Posterior vena cava (tissue), 2 donors: ENCODE data around the gene MGMT. TPM values are rescaled to one million over a fixed set of nuclear protein-coding genes. Genes with fewer than 3 reads are reported as not detected.

Experiments used
- DNase-seq: peaks from one replicate; pipeline ENCODE4 v3.0.0-alpha.2; 2020; ENCODE audit warnings: low spot score
- intact Hi-C, 2 donors: fragments of 100-400 bp; cut with DNase I; formaldehyde crosslinking; loops; one replicate each; pipeline versions ENCODE4 v1.14.1 to v1.14.2; 2022 to 2023
- total RNA-seq, 2 donors: library from RNA; stranded (reverse); fragmentation: NEBNext Ultra II Directional; extraction: Animal tissue kit (Norgen Biotek cat#: 25700); gene quantifications; one replicate each; pipeline ENCODE4 v1.2.1, GENCODE V29; 2021
- donor health status: DM: yes; HTN: yes; CAD: no.
- donor health status: DM: yes; HTN: yes; CAD: no.

Gene MGMT
- total RNA-seq, 2 donors from 2014 or later = 8.2 to 17.6 TPM

- DNase-seq = peak; percentile 78
- intact Hi-C loops = no loop called here
These were observed 240.7 kb downstream of the MGMT start for GRCh38 chr10:129707406-129708388.

GRCh38 chr10:129709101-129709500 is 242.1 kb downstream of the MGMT start:
- intact Hi-C loops = no loop called here

DNA sequence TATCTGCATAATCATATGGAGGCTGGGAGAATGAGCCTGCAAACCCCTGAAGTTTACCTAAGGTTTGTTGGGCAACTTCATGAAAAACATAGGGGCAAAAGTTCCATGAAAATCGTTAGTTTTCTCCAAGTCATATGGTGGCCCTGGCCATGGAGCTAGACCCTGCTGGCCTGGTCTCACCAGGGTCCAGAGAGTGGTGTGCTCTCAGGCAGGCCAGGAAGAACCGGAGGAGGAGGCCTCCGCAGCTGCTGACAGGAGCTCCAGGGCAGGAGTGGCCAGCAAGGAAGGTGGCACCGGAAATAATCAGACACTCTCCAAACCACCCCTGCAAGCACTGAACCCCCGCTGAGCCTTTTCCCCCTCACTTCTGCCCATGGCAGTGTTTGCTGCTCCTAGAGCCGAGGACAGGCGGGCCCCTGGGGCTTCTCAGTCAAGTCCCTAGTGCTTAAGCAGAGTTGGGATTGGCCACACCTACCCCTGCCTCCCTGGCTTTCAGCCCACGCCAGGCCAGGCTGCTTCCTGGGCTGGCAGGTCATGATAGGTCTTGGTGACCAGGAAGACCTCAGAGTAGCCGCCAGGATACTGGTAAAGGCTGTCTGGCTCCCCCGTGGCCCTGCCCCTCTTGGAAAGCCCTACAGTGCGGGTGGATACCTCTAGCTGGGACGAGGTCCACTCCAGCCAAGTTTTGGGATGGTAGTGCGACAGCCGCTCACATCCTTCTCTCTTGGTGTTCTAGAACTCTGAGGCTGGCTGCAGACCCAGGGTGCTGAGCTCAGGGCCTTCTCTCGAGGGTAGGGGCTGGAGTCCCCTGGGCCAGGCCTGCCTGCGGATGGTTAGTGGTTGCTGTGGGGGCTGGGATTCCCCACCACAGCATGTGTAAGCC is 242.8 kb downstream of the MGMT start:
- no peak for DNase-seq
- intact Hi-C loops = no loop called here

More at GRCh38 chr10:129709101-129709500, 242.1 kb downstream of the MGMT start:
- peak; percentile 68 for DNase-seq

- intact Hi-C loops = no loop called here
- DNase-seq = no peak
These were observed 243.4 kb downstream of the MGMT start for GRCh38 chr10:129710510-129710847.

DNA sequence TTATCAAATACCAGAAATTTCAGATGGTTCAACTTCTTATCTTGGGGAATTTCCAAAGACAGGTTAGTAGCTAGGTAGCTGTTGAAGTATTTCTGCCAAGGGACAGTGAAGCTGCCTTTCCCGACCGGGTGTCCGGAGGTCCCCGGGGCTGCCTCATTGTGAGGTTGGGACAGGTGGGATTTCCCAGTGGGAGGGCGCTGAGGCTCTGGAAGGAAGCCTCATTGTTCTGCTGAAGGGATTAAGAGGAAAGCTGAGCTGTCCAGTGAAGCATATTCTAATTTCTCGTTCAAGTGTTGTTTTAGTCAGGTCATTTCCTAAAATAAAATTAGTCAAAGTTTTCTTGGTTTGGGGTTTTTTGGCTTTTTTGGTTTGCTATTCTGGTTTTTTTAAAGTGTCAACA is 244.2 kb downstream of the MGMT start:
- DNase-seq = no peak
- intact Hi-C loops = no loop called here

GRCh38 chr10:129712000-129712399 is 245.0 kb downstream of the MGMT start:
- DNase-seq = peak; percentile 43
- intact Hi-C loops = no loop called here

DNA sequence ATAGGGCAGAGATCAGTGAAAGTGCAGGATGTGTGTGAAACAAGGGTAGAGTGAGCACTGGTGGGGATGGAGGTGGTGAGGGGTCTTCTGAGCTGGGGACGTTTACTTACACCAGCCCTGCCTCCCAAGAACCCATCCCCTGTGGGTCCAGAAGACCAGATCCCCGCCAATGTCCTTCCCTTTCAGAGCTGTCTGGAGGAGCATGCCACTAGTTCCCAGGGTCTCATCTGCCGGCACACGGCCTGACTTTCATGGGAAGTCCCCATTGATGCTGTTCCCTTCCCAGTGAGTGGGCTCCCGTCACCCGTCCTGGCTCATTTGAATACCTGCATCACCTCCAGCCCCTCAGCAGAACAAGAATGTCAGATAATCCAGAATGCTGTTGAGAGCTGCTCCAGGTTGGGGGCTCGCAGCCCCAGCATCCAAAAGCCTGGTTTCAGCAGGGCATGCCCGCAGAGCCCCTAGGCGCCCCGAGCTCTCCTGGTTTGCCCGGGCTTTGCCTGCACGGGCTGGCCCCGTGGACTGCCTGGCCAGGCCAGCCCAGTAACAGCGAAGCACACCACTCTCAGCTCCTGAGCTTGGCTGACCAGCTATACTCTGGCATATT is 246.7 kb downstream of the MGMT start:
- peak; percentile 51 for DNase-seq
- intact Hi-C loops = no loop called here

DNA sequence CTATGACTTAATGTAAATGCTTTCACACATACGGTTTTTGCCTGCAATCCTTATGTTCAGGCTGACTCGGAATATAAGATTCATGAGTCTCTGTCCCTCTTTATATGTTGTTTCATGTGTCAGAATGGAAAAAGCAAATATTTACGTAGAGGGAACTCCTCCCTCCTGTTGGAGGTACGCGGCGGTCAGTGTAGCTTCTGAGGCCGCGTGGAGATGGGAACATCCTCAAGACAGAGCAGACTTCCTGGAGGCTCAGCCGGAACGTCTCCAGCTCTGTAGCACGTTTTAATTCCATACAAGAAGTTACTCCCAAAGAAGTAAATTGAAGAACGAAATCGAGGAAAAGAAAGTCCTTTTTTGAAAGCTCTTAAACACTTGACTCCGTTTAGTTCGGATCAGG is 248.8 kb downstream of the MGMT start:
- peak; percentile 43 for DNase-seq
- intact Hi-C loops = no loop called here

DNA sequence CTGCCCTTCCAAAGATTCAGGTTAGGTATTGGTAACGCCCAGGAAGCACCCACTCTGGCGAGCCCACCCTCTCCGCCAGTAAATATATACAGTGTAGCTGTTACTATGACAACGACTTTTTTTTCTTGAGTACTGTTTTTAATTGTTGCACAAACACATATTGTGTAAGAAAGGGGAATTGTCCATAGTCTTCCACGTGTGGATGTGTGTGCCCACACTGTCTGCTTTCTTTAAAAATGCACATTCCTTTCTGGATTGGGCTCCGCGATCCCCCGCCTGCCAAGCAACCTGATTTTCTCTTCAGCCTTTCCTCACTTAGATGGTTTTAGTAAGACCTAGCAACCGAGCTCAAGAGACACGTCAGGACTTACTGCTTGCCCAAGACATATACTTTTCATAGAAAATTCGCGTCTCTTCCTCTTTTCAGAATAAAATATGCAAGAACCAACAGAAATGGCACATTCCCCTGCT is 249.2 kb downstream of the MGMT start:
- no peak for DNase-seq
- intact Hi-C loops = no loop called here

DNA sequence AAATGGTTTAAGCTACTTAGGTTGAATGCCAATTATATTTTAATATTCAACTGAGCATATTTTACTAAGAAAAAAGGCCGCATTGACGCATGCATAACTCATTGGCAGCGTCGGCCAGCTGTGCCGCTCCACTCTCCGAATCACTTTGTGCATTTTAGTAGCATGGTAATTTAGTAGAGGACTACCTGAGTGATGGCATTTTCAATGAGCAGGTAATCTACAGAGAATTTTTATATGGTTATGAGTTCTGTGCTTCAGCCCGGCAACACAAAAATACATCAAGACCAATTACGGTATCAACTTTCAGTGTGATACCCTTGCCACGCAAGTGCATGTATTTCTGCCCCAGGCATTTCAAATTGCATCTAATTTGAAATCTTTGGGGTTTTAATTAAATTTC is 249.8 kb downstream of the MGMT start:
- intact Hi-C loops = no loop called here
- peak; percentile 22 for DNase-seq

DNA sequence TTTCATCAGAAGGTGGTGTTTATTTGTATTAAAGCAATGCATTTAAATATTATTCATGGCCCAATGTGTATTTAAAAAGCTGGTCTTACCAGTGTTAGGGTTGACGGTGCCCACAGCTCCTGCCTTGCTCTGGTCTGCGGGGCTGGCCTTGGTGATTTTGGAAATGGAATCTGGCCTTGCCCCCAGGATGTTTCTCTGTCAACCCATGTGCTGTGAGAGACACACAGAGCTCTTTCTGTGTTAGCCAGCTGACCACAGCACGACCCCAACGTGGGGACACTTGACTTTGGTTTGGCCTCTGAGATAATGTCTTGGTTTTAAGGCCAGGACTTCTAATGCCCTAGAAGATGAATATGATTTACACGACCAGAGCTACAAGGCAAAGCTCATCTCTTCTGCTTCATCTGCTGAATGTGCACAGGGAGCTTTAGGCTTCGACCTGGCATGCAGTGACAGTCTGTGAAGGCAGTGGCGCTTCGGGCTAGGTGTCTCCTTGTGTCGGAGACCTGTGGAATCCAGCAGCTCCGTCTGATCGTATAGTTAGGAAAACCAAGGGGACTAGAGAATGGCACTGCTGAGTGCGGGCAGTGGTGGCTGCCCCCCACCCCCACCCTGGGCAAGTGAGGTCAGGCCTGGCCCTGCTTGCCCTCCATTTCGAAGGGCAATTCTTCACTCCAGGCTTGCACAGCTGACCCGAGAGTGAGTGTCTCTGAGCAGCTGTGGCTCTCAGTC is 250.9 kb downstream of the MGMT start:
- DNase-seq = peak; percentile 56
- intact Hi-C loops = no loop called here

- peak; percentile 64 for DNase-seq
- intact Hi-C loops = no loop called here
These were observed 251.7 kb downstream of the MGMT start for GRCh38 chr10:129718548-129719414.

- DNase-seq = no peak
These were observed 252.3 kb downstream of the MGMT start for GRCh38 chr10:129719415-129719739.

DNA sequence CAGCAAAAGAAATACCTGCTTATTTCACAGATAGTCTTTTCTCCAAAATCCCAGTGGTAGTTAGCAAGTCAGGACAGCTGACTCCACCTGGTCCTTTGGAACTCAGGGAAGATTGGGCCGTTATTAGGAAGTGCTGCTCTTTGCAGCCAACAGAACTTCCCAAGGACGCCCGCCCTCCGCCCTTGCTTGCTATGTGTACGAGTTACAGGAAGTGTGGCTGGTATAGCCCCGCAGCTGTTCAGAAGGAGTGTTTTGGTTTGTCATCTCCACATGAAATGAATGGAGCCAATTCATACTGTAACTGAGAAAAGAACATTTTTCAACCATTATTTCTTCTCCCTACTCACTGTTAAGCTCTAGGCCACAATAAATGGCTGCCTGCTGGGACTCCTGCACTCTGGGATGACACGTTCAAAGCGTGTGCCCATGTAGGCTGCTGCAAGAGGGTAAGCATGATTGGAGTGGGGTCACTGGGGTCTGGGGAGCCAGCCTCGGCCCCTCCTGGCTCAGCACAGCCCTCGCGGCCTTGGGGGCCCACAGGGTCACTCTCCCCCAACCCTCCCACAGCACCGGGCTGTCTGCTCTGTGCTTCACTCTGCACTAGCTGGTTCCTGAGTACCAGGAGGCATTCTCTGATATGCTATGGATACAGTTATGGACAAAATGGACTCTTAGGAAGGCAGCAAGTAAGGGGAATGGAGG is 253.0 kb downstream of the MGMT start:
- intact Hi-C loops = no loop called here
- DNase-seq = peak; percentile 58

More at GRCh38 chr10:129719415-129719739, 252.3 kb downstream of the MGMT start:
- intact Hi-C loops = no loop called here

DNA sequence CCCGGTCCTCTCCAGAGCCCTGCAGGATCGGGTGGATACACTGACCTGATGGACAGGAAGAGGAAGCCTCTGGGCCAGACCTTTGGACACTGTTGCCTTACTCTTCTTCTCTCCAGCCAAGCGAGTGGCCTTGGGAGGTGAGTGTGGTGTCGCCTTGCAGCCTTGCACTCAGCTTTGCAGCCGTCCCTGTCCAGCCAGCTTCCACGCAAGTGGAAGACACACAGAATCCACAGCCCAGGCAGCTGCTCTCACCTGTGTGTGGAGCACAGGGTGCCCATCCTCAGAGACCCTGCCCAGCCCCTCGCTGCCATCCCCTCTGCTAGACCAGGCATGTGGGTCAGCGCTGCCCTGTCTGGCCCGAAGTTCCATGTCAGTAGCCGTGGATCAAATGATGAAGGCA is 258.0 kb downstream of the MGMT start:
- peak; percentile 48 for DNase-seq
- intact Hi-C loops = no loop called here

DNA sequence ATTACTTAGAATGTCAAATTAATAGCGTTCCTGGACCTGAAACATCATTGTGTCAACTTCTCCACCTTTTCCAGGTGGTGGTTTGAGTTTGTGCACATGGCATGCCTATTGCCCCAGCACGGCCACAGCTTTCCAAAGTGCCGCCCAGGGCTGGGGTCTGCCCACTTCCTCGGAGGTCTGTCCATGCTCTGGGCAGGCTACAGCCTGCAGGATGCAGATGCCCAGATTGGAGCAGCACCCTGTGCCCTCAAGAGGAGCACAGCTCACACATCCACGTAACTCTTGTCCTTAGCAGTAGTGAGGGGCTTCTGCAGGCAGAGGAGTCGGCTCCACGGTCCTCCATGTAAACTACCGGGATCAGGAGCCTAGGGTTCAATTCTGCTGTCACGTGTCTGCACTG is 258.4 kb downstream of the MGMT start:
- DNase-seq = peak; percentile 31
- intact Hi-C loops = no loop called here

GRCh38 chr10:129725890-129726631 is 259.0 kb downstream of the MGMT start:
- intact Hi-C loops = no loop called here
- DNase-seq = peak; percentile 65
